OCI-LY7 (cell line): Measurements from ENCODE around the gene CRBN. TPM values are rescaled to one million over a fixed set of nuclear protein-coding genes. Genes with fewer than 3 reads are reported as not detected.

Experiments used
- BruUV-seq: library from RNA; stranded (reverse); fragments of 400-500 nt; replicated peaks from 2 replicates; lab custom pipeline; 2021; lab: Mats Ljungman, UMichigan
- CTCF ChIA-PET: fragments of 300-600 bp; sonication (Branson Sonifier 250); formaldehyde crosslinking; loops from one replicate; lab custom pipeline; 2022; ENCODE audit warnings: antibody characterized with exemption; ENCODE audit not compliant: unreplicated experiment; lab: Charles Lee
- POLR2A ChIA-PET: fragments of 300-600 bp; sonication (Branson Sonifier 250); formaldehyde crosslinking; loops from one replicate; lab custom pipeline; 2022; ENCODE audit warnings: antibody characterized with exemption; lab: Charles Lee
- DNase-seq: peaks from one replicate; pipeline ENCODE4 v3.0.0-alpha.2; 2015; ENCODE audit warnings: low spot score
- H2AFZ ChIP-seq: fragments of 200-600 bp; sonication (generic), shearing (Covaris generic); 2 replicates; pipeline ENCODE4 v1.6.1; 2014; ENCODE audit warnings: mild to moderate bottlenecking, antibody characterized with exemption, low read length, moderate library complexity
- H3K27ac ChIP-seq: fragments of 200-600 bp; sonication (generic); 2 replicates; pipeline ENCODE4 v1.5.1; 2014; ENCODE audit warnings: mixed run types, low read depth, mild to moderate bottlenecking, moderate library complexity, low read length, inconsistent platforms; ENCODE audit not compliant: poor library complexity, severe bottlenecking
- H3K36me3 ChIP-seq: fragments of 200-600 bp; sonication (generic); 2 replicates; pipeline ENCODE4 v1.6.1; 2014; ENCODE audit warnings: mild to moderate bottlenecking, antibody characterized with exemption, low read length, moderate library complexity, mixed read lengths; ENCODE audit not compliant: insufficient read depth
- H3K4me1 ChIP-seq: fragments of 200-600 bp; sonication (generic); 2 replicates; pipeline ENCODE4 v1.5.1; 2014; ENCODE audit warnings: mild to moderate bottlenecking, low read length; ENCODE audit not compliant: insufficient read depth, poor library complexity, severe bottlenecking
- H3K4me2 ChIP-seq: fragments of 200-600 bp; sonication (generic); 2 replicates; pipeline ENCODE4 v1.6.1; 2014; ENCODE audit warnings: mild to moderate bottlenecking, low read length
- H3K4me3 ChIP-seq: fragments of 200-600 bp; sonication (generic); 2 replicates; pipeline ENCODE4 v1.5.1; 2014; ENCODE audit warnings: mild to moderate bottlenecking, low read depth, low read length; ENCODE audit not compliant: poor library complexity, severe bottlenecking
- H3K79me2 ChIP-seq: fragments of 200-600 bp; sonication (generic); 2 replicates; pipeline ENCODE4 v1.6.1; 2016; ENCODE audit warnings: low read depth, mild to moderate bottlenecking, low read length, moderate library complexity, mixed read lengths; ENCODE audit not compliant: insufficient read depth
- H3K9me2 ChIP-seq: fragments of 200-600 bp; sonication (generic); 2 replicates; pipeline ENCODE4 v1.6.1; 2016; ENCODE audit warnings: mild to moderate bottlenecking, low read length, mixed read lengths; ENCODE audit not compliant: insufficient read depth
- H3K9me3 ChIP-seq: fragments of 200-600 bp; sonication (generic); 2 replicates; pipeline ENCODE4 v1.6.1; 2014; ENCODE audit warnings: mild to moderate bottlenecking, mixed run types, low read length, mixed read lengths
- H4K20me1 ChIP-seq: fragments of 200-600 bp; sonication (generic); 2 replicates; pipeline ENCODE4 v1.6.1; 2014; ENCODE audit warnings: mild to moderate bottlenecking, antibody characterized with exemption, low read length, moderate library complexity, mixed read lengths; ENCODE audit not compliant: insufficient read depth
- EZH2phosphoT487 ChIP-seq: fragments of 200-600 bp; sonication (generic); IDR thresholded peaks from 2 replicates; pipeline ENCODE4 v1.6.1; 2018; ENCODE audit warnings: low read depth, borderline replicate concordance, mild to moderate bottlenecking, mixed run types, antibody characterized with exemption, low read length, moderate library complexity, mixed read lengths
- intact Hi-C: fragments of 100-400 bp; cut with micrococcal nuclease; formaldehyde crosslinking; loops from one replicate; pipeline ENCODE4 v1.10.0; 2022; ENCODE audit not compliant: unreplicated experiment
- total RNA-seq, 2 experiments: library from RNA; depleted of rRNA in 1 of 2; stranded (reverse); fragments of >200 nt in 1 of 2; shearing (Covaris generic) in 1 of 2; gene quantifications; 2 replicates each; pipeline ENCODE4 v1.2.3, GENCODE V29; 2014 to 2022
- TF ChIP-seq, protein P1 (sequence below): fragments of 200-600 bp; sonication (generic); conservative IDR thresholded peaks from 2 replicates; pipeline ENCODE4 v1.5.1; 2014; ENCODE audit warnings: mild to moderate bottlenecking, antibody characterized with exemption, low read length, moderate library complexity, mixed read lengths

Gene CRBN
- total RNA-seq, 2 experiments from 2014 or later, result 23.5 to 32.5 TPM

DNA sequence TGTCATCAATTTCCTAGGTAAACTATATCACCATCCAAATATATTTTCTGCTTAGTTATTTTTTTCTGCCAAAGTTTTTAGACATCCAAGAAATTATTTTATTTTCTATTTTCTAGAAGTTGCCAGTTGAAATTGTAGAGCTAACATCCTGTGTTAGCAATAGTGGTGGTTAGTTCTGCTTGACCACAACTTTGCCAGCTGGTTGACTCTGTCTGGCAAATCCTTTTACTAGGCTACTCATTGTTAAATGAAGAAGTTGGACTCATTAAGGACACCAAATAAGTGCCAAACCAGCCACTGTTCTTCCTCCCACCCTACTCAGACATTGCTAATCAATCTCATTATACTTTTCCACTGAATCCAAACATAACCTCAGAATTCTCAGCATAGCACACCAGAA lies 15.4 kb upstream of the CRBN start:
- H3K4me1 ChIP-seq, result no peaks in the 10 kb centered on the region
- TF ChIP-seq, protein P1, sequence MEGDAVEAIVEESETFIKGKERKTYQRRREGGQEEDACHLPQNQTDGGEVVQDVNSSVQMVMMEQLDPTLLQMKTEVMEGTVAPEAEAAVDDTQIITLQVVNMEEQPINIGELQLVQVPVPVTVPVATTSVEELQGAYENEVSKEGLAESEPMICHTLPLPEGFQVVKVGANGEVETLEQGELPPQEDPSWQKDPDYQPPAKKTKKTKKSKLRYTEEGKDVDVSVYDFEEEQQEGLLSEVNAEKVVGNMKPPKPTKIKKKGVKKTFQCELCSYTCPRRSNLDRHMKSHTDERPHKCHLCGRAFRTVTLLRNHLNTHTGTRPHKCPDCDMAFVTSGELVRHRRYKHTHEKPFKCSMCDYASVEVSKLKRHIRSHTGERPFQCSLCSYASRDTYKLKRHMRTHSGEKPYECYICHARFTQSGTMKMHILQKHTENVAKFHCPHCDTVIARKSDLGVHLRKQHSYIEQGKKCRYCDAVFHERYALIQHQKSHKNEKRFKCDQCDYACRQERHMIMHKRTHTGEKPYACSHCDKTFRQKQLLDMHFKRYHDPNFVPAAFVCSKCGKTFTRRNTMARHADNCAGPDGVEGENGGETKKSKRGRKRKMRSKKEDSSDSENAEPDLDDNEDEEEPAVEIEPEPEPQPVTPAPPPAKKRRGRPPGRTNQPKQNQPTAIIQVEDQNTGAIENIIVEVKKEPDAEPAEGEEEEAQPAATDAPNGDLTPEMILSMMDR, result no peak
- TF ChIP-seq EZH2phosphoT487, result no peak
- intact Hi-C loops, result no loop called here
- no peaks in the 10 kb centered on the region for H3K9me3 ChIP-seq
- no peaks in the 10 kb centered on the region for H3K36me3 ChIP-seq
- CTCF ChIA-PET, result no interaction called here
- H4K20me1 ChIP-seq, result no peaks in the 10 kb centered on the region
- POLR2A ChIA-PET, result no interaction called here
- no TSS peak for BruUV-seq
- H3K9me2 ChIP-seq, result no peaks in the 10 kb centered on the region
- H3K4me2 ChIP-seq, result no peak overlapping the region
- H3K27ac ChIP-seq, result no peak overlapping the region
- H3K4me3 ChIP-seq, result no peak overlapping the region
- H2AFZ ChIP-seq, result no peak overlapping the region
- no peak for DNase-seq
- H3K79me2 ChIP-seq, result no peaks in the 10 kb centered on the region

GRCh38 chr3:3192286-3192675 lies 12.8 kb upstream of the CRBN start:
- Histone ChIP-seq H3K4me2 (no peak overlapping the region), H2AFZ (no peak overlapping the region), H3K4me3 (no peak overlapping the region), H3K9me3 (no peaks in the 10 kb centered on the region), H3K9me2 (no peaks in the 10 kb centered on the region), H3K79me2 (no peaks in the 10 kb centered on the region), H3K27ac (no peak overlapping the region), H3K36me3 (no peaks in the 10 kb centered on the region), H3K4me1 (no peaks in the 10 kb centered on the region), H4K20me1 (no peaks in the 10 kb centered on the region)
- intact Hi-C loops, result no loop called here
- no peak for DNase-seq
- TF ChIP-seq EZH2phosphoT487, result no peak
- TF ChIP-seq, protein P1, result no peak
- ChIA-PET POLR2A (interaction anchor here (0.5 to 0.7 kb wide), 2 partner anchors 8 to 217 kb away, joined by 3 read pairs; no protein-coding TSS in a partner anchor), CTCF (no interaction called here)
- no TSS peak for BruUV-seq

- Histone ChIP-seq H3K4me1 (no peaks in the 10 kb centered on the region), H3K79me2 (no peaks in the 10 kb centered on the region), H3K4me3 (no peak overlapping the region), H3K36me3 (no peaks in the 10 kb centered on the region), H3K9me3 (no peaks in the 10 kb centered on the region), H4K20me1 (no peaks in the 10 kb centered on the region), H3K4me2 (no peak overlapping the region), H3K27ac (no peak overlapping the region), H3K9me2 (no peaks in the 10 kb centered on the region), H2AFZ (no peak overlapping the region)
- ChIA-PET POLR2A (interaction anchor here (0.7 kb wide), 1 partner anchor 9 kb away, joined by 3 read pairs; no protein-coding TSS in a partner anchor), CTCF (no interaction called here)
- intact Hi-C loops, result no loop called here
- DNase-seq, result no peak
- no peak for TF ChIP-seq EZH2phosphoT487
- TF ChIP-seq, protein P1, result no peak
- no TSS peak for BruUV-seq
Observed at GRCh38 chr3:3191675-3192285, 12.3 kb upstream of the CRBN start.
